ENCODE measurements around the gene KIAA1549. TPM values are rescaled to one million over a fixed set of nuclear protein-coding genes. Genes with fewer than 3 reads are reported as not detected.

The KIAA1549 gene
- total and polyA plus RNA-seq, 2 donors (not counting 1 experiment from before 2014, with no cell fraction given) = under 0.01 to 0.52 TPM

- Histone ChIP-seq H3K4me2 (replicated peaks; ENCODE audit: low read depth, low read length, poor library complexity, severe bottlenecking) (no peak overlapping the region), H3K4me1 (ENCODE audit: control insufficient read depth in 2 of 2, insufficient read depth in 2 of 2, low read length in 2 of 2) (no peaks in the 10 kb centered on the region), H3K4me3 (ENCODE audit: control extremely low read depth in 1 of 5, extremely low read depth in 1 of 5, insufficient read depth in 1 of 5, low read depth in 2 of 5, low read length in 4 of 5) (no peak overlapping the region), H3K79me2 (ENCODE audit: control insufficient read depth, insufficient read depth, low read length) (no peaks in the 10 kb centered on the region), H2AFZ (ENCODE audit: insufficient read depth, low read depth, low read length, poor library complexity, severe bottlenecking) (no peak overlapping the region), H3K9ac (ENCODE audit: low read length) (no peak overlapping the region), H4K20me1 (ENCODE audit: control insufficient read depth, insufficient read depth, low read length, poor library complexity, severe bottlenecking) (no peaks in the 10 kb centered on the region), H3K9me3 (ENCODE audit: control extremely low read depth in 1 of 3, control insufficient read depth in 2 of 3, insufficient read depth in 1 of 3, low read length in 2 of 3) (peaks cover 0 to 7% (median 0%) of the 10 kb centered on the region in 3 donors), H3K27ac (ENCODE audit: low read length in 2 of 2) (no peak overlapping the region), H3K36me3 (replicated peaks in 1 of 2; ENCODE audit: control extremely low read depth in 1 of 2, control insufficient read depth in 1 of 2, extremely low read depth in 1 of 2, insufficient read depth in 2 of 2, low read length in 1 of 2) (no peaks in the 10 kb centered on the region), H3K27me3 (replicated peaks in 1 of 4; ENCODE audit: control extremely low read depth in 1 of 4, control insufficient read depth in 3 of 4, insufficient read depth in 4 of 4, low read length in 3 of 4) (peaks cover 0 to 1% (median 0%) of the 10 kb centered on the region in 4 experiments)
- H3K9me3 Mint-ChIP-seq (ENCODE audit: insufficient read depth) = peaks cover 4% of the 10 kb centered on the region
- no peaks in the 10 kb centered on the region for H3K4me1 Mint-ChIP-seq
- ChIA-PET POLR2A (no interaction called here), CTCF (interaction anchor here (0.7 kb wide), 1 partner anchor 22 kb away, joined by 3 read pairs; no protein-coding TSS in a partner anchor)
- TF ChIP-seq CTCF (IDR thresholded peaks at IDR 0.05) (no peak), EZH2 (IDR thresholded peaks at IDR 0.05; ENCODE audit: borderline replicate concordance, insufficient read depth, low read depth, low read length, poor library complexity, severe bottlenecking) (no peak)
- H3K27ac Mint-ChIP-seq = no peak overlapping the region
- intact Hi-C loops (cut with micrococcal nuclease) = no loop called here
- DNase-seq = no peak
- ATAC-seq (ENCODE audit: low read depth) = no peak
- no peak overlapping the region for H3K4me3 Mint-ChIP-seq
- peaks cover 21% of the 10 kb centered on the region for H3K27me3 Mint-ChIP-seq
- 93% methylated on average over 3 of the region's 3 CpGs for WGBS (ENCODE audit: insufficient coverage)
These were observed 24.0 kb downstream of the KIAA1549 start for GRCh38 chr7:138957217-138957616.

- H3K4me3 Mint-ChIP-seq = no peak overlapping the region
- peaks cover 22% of the 10 kb centered on the region for H3K27me3 Mint-ChIP-seq
- no peak overlapping the region for H2AFZ ChIP-seq (ENCODE audit: insufficient read depth, low read depth, low read length, poor library complexity, severe bottlenecking)
- H3K9ac ChIP-seq (ENCODE audit: low read length) = no peak overlapping the region
- 85% methylated on average over 13 of the region's 14 CpGs for WGBS (ENCODE audit: insufficient coverage)
- intact Hi-C loops (cut with micrococcal nuclease) = no loop called here
- no peak overlapping the region for H3K27ac Mint-ChIP-seq
- H3K4me2 ChIP-seq (replicated peaks; ENCODE audit: low read depth, low read length, poor library complexity, severe bottlenecking) = no peak overlapping the region
- DNase-seq (no peak), ATAC-seq (ENCODE audit: low read depth) (no peak)
- H3K4me3 ChIP-seq (ENCODE audit: control extremely low read depth in 1 of 5, extremely low read depth in 1 of 5, insufficient read depth in 1 of 5, low read depth in 2 of 5, low read length in 4 of 5) = no peak overlapping the region
- no peaks in the 10 kb centered on the region for H3K4me1 ChIP-seq (ENCODE audit: control insufficient read depth in 2 of 2, insufficient read depth in 2 of 2, low read length in 2 of 2)
- H3K27me3 ChIP-seq (replicated peaks in 1 of 4; ENCODE audit: control extremely low read depth in 1 of 4, control insufficient read depth in 3 of 4, insufficient read depth in 4 of 4, low read length in 3 of 4) = no peaks in the 10 kb centered on the region
- H3K4me1 Mint-ChIP-seq = no peaks in the 10 kb centered on the region
- no peaks in the 10 kb centered on the region for H3K79me2 ChIP-seq (ENCODE audit: control insufficient read depth, insufficient read depth, low read length)
- H3K9me3 Mint-ChIP-seq (ENCODE audit: insufficient read depth) = peaks cover 4% of the 10 kb centered on the region
- H3K9me3 ChIP-seq (ENCODE audit: control extremely low read depth in 1 of 3, control insufficient read depth in 2 of 3, insufficient read depth in 1 of 3, low read length in 2 of 3) = peaks cover 0 to 7% (median 0%) of the 10 kb centered on the region in 3 donors
- CTCF ChIA-PET = no interaction called here
- H3K36me3 ChIP-seq (replicated peaks in 1 of 2; ENCODE audit: control extremely low read depth in 1 of 2, control insufficient read depth in 1 of 2, extremely low read depth in 1 of 2, insufficient read depth in 2 of 2, low read length in 1 of 2) = no peaks in the 10 kb centered on the region
- POLR2A ChIA-PET = no interaction called here
- H4K20me1 ChIP-seq (ENCODE audit: control insufficient read depth, insufficient read depth, low read length, poor library complexity, severe bottlenecking) = no peaks in the 10 kb centered on the region
- TF ChIP-seq EZH2 (IDR thresholded peaks at IDR 0.05; ENCODE audit: borderline replicate concordance, insufficient read depth, low read depth, low read length, poor library complexity, severe bottlenecking) = no peak
- no peak for TF ChIP-seq CTCF (IDR thresholded peaks at IDR 0.05)
- no peak overlapping the region for H3K27ac ChIP-seq (ENCODE audit: low read length in 2 of 2)
These were observed 26.4 kb downstream of the KIAA1549 start for GRCh38 chr7:138954545-138955475.

Measured in B cell (primary cell).